Measurements from ENCODE around the gene SMAD6. TPM values are rescaled to one million over a fixed set of nuclear protein-coding genes. Genes with fewer than 3 reads are reported as not detected.
"Not testable (repeated sequence)": the region's sequence is repeated elsewhere in the genome, so short reads cannot be mapped to it uniquely, and the experiment has no call there.

Gene SMAD6
- total RNA-seq, 1 experiment from 2014 or later = 6.9 TPM

DNA sequence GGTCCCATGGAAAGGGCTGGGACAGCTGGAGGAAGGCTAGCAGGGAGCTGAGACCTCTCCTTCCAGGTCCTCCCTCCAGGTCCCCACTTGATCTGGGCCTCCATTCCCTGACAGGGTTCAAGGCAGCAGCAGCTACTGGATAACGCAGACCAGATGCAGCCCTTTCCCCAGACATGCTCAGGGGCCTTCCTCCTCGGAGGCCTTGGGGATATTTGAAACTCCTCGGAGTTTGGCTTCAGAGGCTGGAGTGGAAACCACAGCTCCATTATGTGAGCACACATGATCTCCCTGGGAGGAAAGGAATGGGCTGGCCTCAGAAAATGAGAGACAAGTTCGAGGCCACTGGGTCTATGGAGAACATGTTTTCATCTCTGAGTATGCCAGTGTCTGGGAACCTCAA, 119.3 kb downstream of the SMAD6 start:
- DNase-seq (ENCODE audit: low read depth) = no peak

DNA sequence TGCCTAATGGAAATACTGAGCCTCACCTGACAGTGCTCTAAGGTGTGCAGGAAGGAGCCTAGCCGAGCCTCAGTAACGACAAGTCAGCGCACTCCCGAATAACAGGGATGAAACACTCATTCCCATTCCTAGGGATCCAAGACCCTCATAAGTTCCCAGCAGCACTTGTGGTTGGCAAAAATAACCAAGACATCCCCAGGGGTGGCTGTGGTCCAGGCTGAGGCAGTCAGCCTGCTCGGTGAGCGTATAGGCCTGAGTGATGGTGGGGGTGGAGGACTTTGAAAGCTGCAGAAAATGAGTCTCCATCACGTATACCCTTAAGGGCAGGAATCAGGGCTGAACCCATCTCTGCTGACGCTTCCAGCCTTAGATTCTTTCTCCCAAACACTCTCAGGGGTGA, 120.1 kb downstream of the SMAD6 start:
- no peak for DNase-seq (ENCODE audit: low read depth)

DNA sequence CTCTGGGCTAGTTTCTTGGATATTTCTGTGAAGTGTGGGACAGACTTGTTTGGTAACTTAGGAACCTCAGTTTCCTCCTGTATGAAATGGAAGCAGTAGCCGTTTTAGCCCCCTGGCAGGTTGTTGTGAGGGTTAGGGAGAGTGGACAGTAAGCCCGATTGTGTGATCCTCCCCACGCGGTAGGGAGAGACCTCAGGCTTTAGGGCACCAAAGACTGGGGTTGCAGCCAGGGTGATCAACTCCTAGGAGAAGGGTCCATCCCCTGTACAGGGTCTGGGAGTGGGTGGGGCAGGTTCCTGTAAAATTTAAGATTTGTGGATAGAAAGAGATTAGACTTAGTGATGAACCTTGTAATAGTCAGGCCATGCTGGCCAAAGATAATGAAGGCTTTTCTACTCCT, 120.5 kb downstream of the SMAD6 start:
- DNase-seq (ENCODE audit: low read depth) = no peak

DNA sequence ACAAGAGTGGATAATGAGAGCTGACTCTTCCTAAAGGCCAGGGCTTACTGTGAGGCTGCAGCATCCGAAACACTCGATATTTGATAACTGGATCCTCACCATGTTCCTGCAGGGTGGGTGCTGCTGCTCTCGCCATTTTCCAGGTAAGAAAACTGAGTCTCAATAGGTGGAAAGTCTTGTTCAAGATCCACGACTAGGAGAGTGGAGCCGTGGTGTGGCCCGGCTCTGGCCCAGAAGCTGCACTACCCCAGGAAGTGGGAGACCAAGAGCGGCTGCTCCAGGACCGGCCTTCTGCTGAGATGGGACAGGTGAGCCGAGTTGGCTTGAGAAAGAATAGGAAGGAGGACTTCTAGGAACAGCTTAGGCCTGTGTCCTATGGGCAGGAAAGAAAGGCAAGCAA, 121.6 kb downstream of the SMAD6 start:
- DNase-seq (ENCODE audit: low read depth) = no peak

DNA sequence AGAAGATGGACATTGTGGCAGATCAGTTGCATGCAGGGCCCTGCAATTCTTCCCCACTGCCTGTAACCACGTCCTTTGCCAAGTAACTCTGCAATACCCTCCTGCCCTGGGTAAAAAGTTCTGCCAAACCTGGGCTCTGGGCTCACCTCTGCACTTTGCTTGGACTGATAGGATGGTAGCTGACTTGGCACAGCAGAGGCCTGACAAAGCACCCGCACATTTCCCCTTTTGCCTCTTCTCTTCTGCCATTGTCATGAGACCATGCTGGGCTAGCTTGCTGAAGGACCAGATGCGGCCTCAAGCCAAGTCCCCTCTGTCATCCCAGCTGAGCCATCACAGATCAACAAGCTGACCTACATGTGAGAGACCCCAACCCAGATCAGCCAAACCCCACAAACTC, 122.4 kb downstream of the SMAD6 start:
- DNase-seq (ENCODE audit: low read depth) = no peak

DNA sequence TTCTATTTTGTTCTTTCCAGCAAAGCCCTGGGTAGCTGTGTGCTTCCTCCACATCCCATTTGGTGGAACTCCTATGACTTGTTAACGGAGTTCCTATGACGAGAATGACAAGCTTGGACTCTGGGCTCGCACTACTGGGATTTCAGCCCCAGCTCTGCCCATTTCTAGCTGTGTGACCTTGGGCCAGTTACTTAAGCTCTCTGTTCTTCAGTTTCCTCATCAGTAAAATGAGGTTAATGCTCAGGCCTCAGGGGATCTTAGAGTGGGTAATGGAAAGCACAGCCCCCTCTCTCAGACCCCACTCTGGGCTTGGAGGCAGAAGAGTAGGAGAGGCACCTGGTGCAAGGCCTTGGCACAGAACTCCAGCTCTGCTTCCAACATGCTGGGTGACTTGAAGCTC, 123.1 kb downstream of the SMAD6 start:
- DNase-seq (ENCODE audit: low read depth) = no peak

DNA sequence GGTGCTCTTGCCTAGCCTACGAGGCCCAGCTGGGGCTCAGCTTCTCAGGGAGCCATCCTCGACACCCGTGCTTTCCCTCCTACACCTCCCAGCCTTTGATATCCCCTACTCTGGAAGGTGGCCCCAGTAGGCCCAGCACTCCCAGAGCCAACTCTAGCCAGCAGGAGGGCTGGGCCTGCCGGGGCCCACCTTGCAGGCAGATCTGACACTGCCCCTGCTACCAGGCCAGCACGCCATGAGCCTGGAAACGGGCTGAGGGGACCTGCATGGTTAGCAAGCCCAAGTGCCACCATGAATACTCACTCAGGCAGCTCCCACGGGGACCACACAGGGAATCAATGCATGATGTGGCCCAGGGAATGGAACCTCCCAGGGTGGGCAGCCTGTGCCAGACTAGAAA, 123.7 kb downstream of the SMAD6 start:
- DNase-seq (ENCODE audit: low read depth) = no peak

DNA sequence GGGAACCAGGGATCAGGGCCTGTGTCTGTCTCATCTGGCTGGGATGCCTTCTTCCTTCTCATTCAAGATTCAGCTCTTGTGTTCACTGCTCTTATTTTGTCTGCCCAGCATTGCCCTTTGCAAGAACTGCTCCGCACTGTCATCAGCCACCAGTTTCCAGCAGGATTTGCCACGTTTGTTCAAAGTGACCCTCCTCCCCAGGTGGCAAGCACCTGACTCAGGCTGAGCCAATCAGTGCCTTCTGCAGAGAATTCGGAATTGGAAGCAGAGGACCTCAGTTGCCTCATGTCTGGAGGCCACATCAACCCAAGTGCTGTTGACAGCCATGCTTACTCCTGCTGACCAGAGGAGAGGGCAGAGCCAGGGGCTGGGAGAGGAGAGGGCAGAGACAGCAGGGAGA, 124.5 kb downstream of the SMAD6 start:
- no peak for DNase-seq (ENCODE audit: low read depth)

DNA sequence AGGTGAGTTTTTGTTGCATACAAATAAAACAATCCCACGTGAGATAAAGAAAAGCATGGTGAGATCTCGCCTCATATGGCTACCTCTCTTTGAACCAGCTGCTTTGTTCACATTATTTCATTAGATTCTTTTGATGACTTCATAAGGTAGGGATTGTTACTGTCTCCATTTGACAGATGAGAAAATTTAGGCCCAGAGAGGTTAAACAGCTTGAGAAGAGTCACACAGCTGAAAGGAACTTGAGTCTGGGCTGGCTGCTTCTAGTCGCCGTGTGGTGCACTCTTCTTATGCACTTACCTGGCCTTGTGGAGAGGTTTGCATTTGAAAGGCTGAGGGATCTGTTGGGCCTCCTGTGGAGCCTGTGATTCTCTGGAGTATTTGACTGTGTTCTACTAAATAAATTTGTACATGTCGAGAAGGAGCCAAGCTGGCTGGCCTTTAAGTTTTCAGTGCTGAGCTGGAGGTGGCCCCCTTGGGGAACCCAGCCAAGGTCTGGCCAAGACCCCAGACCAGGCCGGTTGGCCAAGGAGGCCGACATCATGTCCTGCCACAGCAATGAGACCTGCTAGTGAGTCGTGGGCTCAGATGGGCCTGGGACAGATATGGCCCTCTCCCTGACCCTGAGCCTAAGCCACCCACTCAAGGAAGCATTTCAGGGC, 125.1 kb downstream of the SMAD6 start:
- DNase-seq (ENCODE audit: low read depth) = no peak

DNA sequence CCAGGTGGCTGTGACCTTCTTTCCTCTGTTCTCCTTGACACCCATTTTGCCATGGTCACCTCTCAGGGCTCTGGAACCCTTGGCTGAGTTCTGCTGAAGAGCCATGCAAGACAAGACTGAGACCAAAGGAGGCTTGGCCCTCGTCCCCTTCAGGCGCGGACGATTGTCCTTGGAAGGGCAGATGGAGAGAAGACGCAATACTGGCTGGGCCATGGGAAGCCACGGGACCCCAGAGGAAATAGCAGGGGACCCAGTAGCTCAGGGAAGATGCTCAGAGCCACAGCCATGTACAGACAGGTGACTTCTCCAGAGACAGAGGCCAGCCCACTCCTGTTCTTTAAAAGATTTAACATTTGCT, 125.6 kb downstream of the SMAD6 start:
- no peak for DNase-seq (ENCODE audit: low read depth)

DNA sequence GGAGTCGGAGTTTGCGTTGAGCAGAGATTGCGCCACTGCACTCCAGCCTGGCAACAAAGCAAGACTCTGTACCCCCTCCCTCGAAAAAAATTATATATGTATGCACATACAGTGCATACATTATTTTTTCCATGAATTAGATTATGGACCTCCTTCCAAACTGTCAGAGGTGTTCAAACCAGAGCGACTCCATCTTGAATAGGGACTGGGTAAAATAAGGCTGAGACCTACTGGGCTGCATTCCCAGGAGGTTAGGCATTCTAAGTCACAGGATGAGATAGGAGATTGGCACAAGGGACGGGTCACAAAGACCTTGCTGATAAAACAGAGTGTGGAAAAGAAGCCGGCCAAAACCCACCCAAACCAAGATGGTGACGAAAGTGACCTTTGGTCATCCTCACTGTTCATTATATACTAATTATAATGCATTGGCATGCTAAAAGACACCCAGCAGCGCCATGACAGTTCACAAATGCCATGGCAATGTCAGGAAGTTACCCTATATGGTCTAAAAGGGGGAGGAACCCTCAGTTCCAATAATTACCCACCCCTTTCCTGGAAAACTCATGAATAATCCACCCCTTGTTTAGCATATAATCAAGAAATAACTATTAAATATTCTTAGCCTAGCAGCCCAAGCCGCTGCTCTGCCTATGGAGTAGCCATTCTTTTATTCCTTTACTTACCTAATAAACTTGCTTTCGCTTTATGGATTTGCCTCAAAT, 126.9 kb downstream of the SMAD6 start:
- not testable (repeated sequence) for DNase-seq (ENCODE audit: low read depth)

DNA sequence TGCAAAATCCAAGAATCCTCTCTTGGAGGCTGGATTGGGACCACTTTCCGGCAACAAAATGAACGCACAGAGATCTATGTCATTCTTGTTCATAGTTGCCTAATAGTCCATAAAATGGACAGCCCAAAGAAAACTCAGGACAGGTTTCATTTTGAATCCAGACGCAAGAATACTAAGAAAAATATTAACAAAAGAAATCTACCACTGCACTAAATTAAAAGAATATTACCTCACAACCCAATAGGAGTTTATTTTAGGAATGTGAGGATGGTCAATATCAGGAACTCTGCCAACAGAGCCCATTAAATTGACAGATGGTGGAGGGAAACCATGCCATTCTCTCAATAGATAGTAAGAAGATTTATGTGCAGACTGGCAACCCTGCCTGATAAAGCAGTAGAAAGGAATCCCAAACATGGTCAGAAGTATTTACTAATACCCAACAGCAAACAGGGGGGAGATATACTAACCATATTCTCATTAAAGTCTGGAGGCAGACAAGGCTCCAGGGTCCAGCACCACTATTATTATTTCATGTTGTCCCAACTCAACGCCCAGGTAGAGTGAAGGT, 127.6 kb downstream of the SMAD6 start:
- DNase-seq (ENCODE audit: low read depth) = no peak

DNA sequence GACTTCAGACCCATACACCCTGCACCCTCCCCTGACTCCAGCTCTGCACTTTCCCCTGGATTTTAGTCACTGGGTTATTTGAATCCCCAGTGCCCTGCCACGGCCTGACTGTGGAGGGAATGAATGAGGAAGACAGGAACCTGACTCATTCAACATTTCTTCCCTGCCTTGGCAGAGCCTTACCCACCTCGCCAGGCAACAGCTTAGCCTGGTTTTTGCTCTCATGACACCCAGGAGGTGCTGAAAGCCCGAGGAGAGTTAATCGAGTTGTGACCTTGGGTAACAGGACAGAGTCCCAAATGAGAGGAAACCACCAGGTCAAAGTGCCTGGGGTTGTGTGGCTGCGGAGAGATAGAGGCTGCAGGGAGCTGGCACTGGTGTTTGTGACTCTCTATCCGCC, 128.3 kb downstream of the SMAD6 start:
- DNase-seq (ENCODE audit: low read depth) = peak; percentile 86

DNA sequence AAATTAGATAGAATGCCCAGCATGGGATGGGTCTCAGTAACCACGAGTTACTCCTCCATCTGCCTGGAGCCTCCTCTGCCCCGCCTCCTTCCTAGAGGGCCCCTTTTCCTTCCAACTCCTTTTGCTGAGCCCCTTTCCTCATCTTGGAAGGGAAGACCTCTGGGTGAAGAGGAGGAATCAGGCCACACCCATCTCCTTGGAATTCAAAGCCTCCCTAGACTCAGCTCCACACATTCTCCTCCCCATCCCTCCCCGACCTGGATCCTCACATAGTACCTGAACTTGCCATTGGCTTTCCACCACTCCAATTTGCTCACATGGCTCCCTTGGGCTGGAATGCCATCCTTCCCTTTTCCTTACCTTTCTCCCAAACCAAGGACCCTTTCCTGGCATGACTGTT, 128.8 kb downstream of the SMAD6 start:
- DNase-seq (ENCODE audit: low read depth) = no peak

DNA sequence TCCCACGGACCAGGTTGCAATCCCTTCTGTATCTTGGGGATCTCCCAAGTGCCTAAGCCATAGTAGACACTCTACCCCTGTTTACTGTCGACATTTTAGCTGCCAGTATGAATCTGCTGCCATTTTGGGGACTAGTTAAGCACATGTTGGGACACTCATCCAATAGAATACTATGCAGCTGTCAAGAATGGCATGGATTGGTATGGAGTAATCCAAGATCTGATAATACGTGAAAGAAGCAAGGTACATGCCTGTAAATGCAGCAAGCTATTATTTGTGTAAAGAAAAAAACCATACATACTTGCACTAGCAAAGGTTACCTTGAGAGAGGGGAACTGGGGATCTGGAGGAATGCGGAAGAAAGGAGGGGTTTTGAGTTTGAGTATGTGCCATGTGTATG, 129.3 kb downstream of the SMAD6 start:
- DNase-seq (ENCODE audit: low read depth) = no peak

DNA sequence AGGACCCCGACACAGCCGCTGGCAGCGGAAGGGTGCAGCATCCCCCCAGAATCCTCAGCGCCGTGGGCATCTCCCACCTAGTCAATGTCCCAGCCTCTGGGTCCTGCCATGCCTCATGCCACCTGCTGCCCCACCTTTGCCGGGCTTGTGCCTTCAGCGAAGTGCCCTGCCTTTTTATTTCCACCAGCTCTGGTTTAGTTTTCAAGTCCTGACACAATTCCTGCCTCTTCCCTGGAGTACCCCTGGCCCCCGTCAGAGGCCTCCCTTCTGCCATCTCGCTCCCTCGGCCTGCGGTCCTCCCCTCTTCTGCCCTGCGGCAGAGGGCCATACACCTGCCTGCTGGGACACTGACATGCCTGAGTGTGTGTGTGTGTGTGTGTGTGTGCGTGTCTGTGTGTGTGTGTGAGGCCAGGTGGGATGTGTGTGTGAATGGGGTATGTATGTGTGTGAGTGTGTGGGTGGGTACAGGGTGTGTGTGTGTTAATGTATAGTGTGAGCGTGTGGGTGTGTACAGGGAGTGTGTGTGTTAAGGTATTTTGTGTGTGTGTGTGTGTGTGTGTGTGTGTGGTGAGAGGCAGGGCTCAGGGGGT, 129.9 kb downstream of the SMAD6 start:
- DNase-seq (ENCODE audit: low read depth) = no peak

Other genes with a start within 250 kb of the SMAD6 start
- gene SNAPC5, start 204.5 kb upstream of the SMAD6 start, total RNA-seq (2014; rRNA removed; shearing (Covaris generic)) = 15.6 and 19.4 TPM in 2 replicates
- 5,680 and 5,951 TPM in 2 replicates for gene RPL4, start 197.4 kb upstream of the SMAD6 start, total RNA-seq (2014; rRNA removed; shearing (Covaris generic))
- gene ZWILCH, start 196.9 kb upstream of the SMAD6 start, total RNA-seq (2014; rRNA removed; shearing (Covaris generic)) = 56.8 and 57.3 TPM in 2 replicates
- gene LCTL, start 136.2 kb upstream of the SMAD6 start, total RNA-seq (2014; rRNA removed; shearing (Covaris generic)) = 14.5 and 14.6 TPM in 2 replicates

All from HT1080 (cell line).